Type B pancreatic cell (in vitro differentiated cells): ENCODE results near the gene SNRNP48. TPM values are rescaled to one million over a fixed set of nuclear protein-coding genes. Genes with fewer than 3 reads are reported as not detected.

Experiments used
- DNase-seq: peaks from one replicate; pipeline ENCODE4 v3.0.0; 2021; ENCODE audit warnings: mixed read lengths; ENCODE audit not compliant: unreplicated experiment; ENCODE audit errors: extremely low spot score
- H3K27ac Mint-ChIP-seq: 2 replicates; pipeline ENCODE4 v1.8.0; 2021; ENCODE audit warnings: mild to moderate bottlenecking, mixed read lengths
- H3K27me3 Mint-ChIP-seq: 2 replicates; pipeline ENCODE4 v1.8.0; 2021; ENCODE audit warnings: mixed read lengths
- H3K36me3 Mint-ChIP-seq: 2 replicates; pipeline ENCODE4 v1.8.0; 2021; ENCODE audit warnings: mixed read lengths
- H3K4me1 Mint-ChIP-seq: one replicate; pipeline ENCODE4 v1.8.0; 2021; ENCODE audit warnings: mixed read lengths; ENCODE audit not compliant: unreplicated experiment
- H3K4me3 Mint-ChIP-seq: 2 replicates; pipeline ENCODE4 v1.8.0; 2021; ENCODE audit warnings: mild to moderate bottlenecking, mixed read lengths
- H3K9me3 Mint-ChIP-seq: 2 replicates; pipeline ENCODE4 v1.8.0; 2021; ENCODE audit warnings: mixed read lengths
- CTCF ChIP-seq: fragments of 200-600 bp; sonication (generic); conservative IDR thresholded peaks from 2 replicates; pipeline ENCODE4 v1.5.0; 2021; ENCODE audit warnings: antibody characterized with exemption, mild to moderate bottlenecking
- total RNA-seq: library from RNA; stranded (reverse); gene quantifications from 2 replicates; pipeline ENCODE4 v1.2.1, GENCODE V29; 2021; ENCODE audit warnings: low replicate concordance

SNRNP48 gene
- total RNA-seq, 1 donor from 2014 or later, result 21.5 TPM

- Mint-ChIP-seq H3K36me3 (no peaks in the 10 kb centered on the region), H3K4me3 (no peak overlapping the region), H3K9me3 (no peaks in the 10 kb centered on the region), H3K4me1 (no peaks in the 10 kb centered on the region), H3K27me3 (peaks cover 17% of the 10 kb centered on the region), H3K27ac (no peak overlapping the region)
- no peak for TF ChIP-seq CTCF
- no peak for DNase-seq
Measured at GRCh38 chr6:7646394-7646793, 56.4 kb downstream of the SNRNP48 start.

GRCh38 chr6:7647504-7647903 is 57.5 kb downstream of the SNRNP48 start:
- Mint-ChIP-seq H3K4me3 (no peak overlapping the region), H3K27ac (no peak overlapping the region), H3K36me3 (no peaks in the 10 kb centered on the region), H3K9me3 (no peaks in the 10 kb centered on the region), H3K27me3 (peaks cover 17% of the 10 kb centered on the region), H3K4me1 (no peaks in the 10 kb centered on the region)
- DNase-seq, result no peak
- no peak for TF ChIP-seq CTCF

- Mint-ChIP-seq H3K27ac (no peak overlapping the region), H3K27me3 (peaks cover 14% of the 10 kb centered on the region), H3K36me3 (no peaks in the 10 kb centered on the region), H3K4me1 (no peaks in the 10 kb centered on the region), H3K9me3 (no peaks in the 10 kb centered on the region), H3K4me3 (no peak overlapping the region)
- no peak for DNase-seq
- TF ChIP-seq CTCF, result no peak
Measured at GRCh38 chr6:7649037-7649810, 59.2 kb downstream of the SNRNP48 start.

DNA sequence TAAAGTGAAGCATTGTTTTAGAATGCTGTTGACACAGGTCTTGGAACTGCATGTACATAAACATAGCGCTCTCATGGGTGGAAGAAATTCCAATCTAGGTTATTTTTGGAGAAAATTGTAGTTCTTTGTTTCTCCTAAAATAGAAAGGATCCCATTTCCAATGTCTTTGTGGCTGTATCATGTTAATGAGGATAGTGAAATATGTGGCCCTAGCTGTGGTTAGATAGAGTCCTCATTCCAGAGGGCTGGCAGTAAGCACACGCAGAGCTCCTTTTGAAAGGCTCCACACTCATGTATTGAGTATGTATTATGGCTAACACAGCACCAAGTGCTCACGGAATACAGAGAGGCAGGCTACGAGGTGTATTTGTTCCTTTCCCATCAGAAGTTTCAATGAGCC is 60.9 kb downstream of the SNRNP48 start:
- no peaks in the 10 kb centered on the region for H3K36me3 Mint-ChIP-seq
- no peaks in the 10 kb centered on the region for H3K4me1 Mint-ChIP-seq
- H3K27me3 Mint-ChIP-seq, result peaks cover 7% of the 10 kb centered on the region
- TF ChIP-seq CTCF, result no peak
- no peak for DNase-seq
- H3K9me3 Mint-ChIP-seq, result no peaks in the 10 kb centered on the region
- H3K27ac Mint-ChIP-seq, result no peak overlapping the region
- no peak overlapping the region for H3K4me3 Mint-ChIP-seq

- Mint-ChIP-seq H3K27me3 (peaks cover 7% of the 10 kb centered on the region), H3K4me3 (no peak overlapping the region), H3K36me3 (no peaks in the 10 kb centered on the region), H3K9me3 (no peaks in the 10 kb centered on the region), H3K4me1 (no peaks in the 10 kb centered on the region), H3K27ac (no peak overlapping the region)
- DNase-seq, result no peak
- no peak for TF ChIP-seq CTCF
Measured at GRCh38 chr6:7652957-7653356, 63.0 kb downstream of the SNRNP48 start.
